C4-2B (cell line): ENCODE data around the gene AMTN.

Experiments
- H3K27ac ChIP-seq: fragments of 450-650 bp; 2 replicates; pipeline ENCODE4 v1.5.1; 2017
- CTCF ChIP-seq: fragments of 450-650 bp; conservative IDR thresholded peaks from 2 replicates; pipeline ENCODE4 v1.5.1; 2017; ENCODE audit warnings: mild to moderate bottlenecking
- ZFX ChIP-seq: fragments of 450-650 bp; IDR thresholded peaks from 2 replicates; pipeline ENCODE4 v1.6.1; 2017

Gene AMTN

DNA sequence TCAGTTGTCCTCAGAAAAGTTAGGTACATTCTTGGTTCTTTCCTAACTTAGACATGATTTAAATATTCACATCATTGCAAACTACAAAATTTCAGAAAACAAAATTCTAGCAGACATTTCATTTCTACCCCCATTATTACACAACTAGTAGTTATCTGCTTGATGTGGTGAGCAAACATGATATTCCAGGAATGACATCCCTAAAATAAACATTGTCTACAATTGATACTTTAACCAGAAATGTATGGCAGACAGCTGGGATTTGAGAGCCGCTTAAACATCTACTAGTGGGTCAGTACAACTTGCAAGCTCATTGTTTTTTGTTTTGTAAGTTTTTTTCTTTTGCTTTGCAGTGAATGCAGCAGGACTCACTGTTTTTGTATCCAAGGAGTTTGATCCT is 41.6 kb downstream of the AMTN start:
- TF ChIP-seq ZFX (no peak), CTCF (no peak)
- H3K27ac ChIP-seq, result no peak overlapping the region

DNA sequence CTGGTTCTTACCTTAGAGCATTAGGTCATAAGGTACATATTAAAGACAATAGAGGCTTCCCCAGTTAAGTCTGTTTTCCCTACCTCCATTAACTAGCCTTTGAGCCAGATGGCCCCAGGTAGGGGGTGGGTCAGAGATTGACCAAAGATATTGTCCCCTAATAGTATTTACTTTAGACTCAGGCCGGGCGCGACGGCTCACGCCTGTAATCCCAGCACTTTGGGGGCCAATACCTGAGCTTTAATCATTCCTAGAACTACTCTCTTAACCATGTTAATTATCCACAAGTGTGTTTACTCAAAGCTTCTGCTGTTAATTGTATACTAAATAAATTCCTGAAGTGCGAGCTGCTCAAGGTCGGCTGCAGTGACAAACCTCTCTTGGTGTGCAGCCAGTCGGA is 45.7 kb downstream of the AMTN start:
- no peak overlapping the region for H3K27ac ChIP-seq
- TF ChIP-seq CTCF, result no peak
- no peak for TF ChIP-seq ZFX

GRCh38 chr4:70570796-70571195 is 52.4 kb downstream of the AMTN start:
- H3K27ac ChIP-seq, result no peak overlapping the region
- TF ChIP-seq CTCF (no peak), ZFX (no peak)

DNA sequence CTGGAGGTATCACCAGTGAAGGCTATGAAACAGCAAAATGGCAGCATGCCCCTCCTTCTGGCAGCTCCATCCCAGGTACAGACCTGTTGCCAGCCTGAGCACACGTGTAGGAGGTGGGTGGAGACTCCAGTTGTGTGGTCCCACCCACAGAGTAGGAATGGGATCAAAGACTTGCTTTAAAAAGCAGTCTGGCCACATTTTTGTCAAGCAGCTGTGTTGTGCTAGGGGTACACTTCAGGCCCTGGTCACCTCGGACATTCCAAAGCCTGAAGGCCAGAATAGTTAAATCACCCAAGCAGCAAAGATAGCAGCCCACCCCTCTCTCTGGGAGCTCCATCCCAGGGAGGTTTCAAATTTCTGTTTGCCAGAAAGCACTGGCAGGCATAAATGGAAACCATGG is 53.4 kb downstream of the AMTN start:
- H3K27ac ChIP-seq, result no peak overlapping the region
- TF ChIP-seq ZFX, result no peak

- H3K27ac ChIP-seq, result no peak overlapping the region
- TF ChIP-seq CTCF, result no peak
- TF ChIP-seq ZFX, result no peak
Observed at GRCh38 chr4:70575964-70576363, 57.6 kb downstream of the AMTN start.

DNA sequence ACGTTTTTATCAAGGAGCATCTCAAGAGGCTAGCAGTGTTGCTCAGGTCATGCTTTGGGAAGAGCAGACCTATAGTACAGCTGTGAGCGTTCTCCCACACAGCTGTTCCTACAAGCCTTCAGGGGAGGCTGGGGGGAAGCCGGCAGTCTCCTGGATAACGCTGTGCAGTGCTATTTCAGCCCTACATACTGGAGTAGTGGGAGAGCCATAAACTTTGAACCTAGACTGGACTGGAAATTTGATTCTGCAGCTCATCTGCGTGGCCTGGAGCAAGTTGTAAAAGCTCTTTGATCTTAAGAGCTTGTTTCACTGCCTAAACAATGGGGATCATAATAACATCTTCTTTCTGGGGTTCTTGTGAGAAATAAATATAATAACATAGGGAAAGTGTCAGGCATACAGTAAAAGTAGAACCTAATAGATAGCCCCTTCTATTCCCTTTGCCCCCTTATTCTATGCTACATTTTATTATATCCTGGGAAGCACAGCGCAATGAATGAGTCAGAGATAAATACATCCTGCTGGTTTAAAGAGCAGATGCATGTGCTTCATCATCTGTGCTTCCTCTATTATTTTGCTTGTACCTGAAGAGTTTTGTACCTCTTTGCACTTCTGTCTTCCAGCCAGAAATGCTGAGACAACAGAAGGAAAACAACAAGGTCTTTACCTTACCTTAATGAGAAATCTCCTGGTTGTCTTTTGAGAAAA is 59.0 kb downstream of the AMTN start:
- no peak for TF ChIP-seq ZFX
- TF ChIP-seq CTCF, result no peak
- no peak overlapping the region for H3K27ac ChIP-seq

DNA sequence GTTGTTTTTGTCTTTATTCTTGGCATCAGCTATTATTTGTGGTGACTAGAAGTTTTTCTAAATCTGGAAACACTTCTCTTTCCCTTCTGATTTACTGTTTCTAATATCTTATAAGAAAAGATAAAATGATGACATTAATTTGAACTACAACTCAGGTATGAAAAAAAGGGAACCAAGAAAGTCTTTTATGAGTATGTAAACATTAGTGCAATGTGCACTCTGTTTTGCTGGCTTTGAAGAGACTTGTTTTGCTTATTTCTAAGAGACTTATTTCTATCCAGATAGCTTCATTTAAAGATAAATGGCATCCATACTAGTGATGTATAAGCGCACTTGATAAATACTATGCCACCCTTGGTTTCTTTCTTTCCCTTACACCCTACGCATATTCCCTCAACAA is 63.6 kb downstream of the AMTN start:
- no peak overlapping the region for H3K27ac ChIP-seq
- TF ChIP-seq ZFX, result no peak
- TF ChIP-seq CTCF, result no peak
